K562 (cell line): ENCODE results near the gene P2RY6. TPM values are rescaled to one million over a fixed set of nuclear protein-coding genes. Genes with fewer than 3 reads are reported as not detected.

Experiments
- ARNT ChIP-seq, 2 experiments: fragments of 450-650 bp; IDR thresholded peaks; 2 replicates each; pipeline ENCODE4 v1.6.1; 2016; ENCODE audit warnings: mild to moderate bottlenecking in 1 of 2
- CREB5 ChIP-seq: fragments of 250-450 bp; sonication (Bioruptor Pico); IDR thresholded peaks from 2 replicates; pipeline ENCODE4 v1.5.0; 2020; ENCODE audit warnings: mild to moderate bottlenecking
- NKRF ChIP-seq: fragments of 450-650 bp; IDR thresholded peaks from 2 replicates; pipeline ENCODE4 v1.6.1; 2016; ENCODE audit warnings: borderline replicate concordance
- PBX2 ChIP-seq, 2 experiments: IDR thresholded peaks in 1 of 2; conservative IDR thresholded peaks in 1 of 2; 2 replicates each; pipeline ENCODE4 v1.6.1; 2016; ENCODE audit warnings: low read depth in 2 of 2, mild to moderate bottlenecking in 1 of 2, missing compliant biosample characterization in 1 of 2, missing genetic modification characterization in 1 of 2, moderate library complexity in 1 of 2
- PML ChIP-seq: IDR thresholded peaks from 2 replicates; pipeline ENCODE4 v1.6.1; 2012; ENCODE audit warnings: low read length, inconsistent platforms
- TARDBP ChIP-seq: fragments of 450-650 bp; IDR thresholded peaks from 2 replicates; pipeline ENCODE4 v1.6.1; 2016
- ZFP91 ChIP-seq: sonication (generic); formaldehyde crosslinking; IDR thresholded peaks from 2 replicates; pipeline ENCODE4 v1.8.0; 2022; ENCODE audit warnings: mild to moderate bottlenecking, missing genetic modification reagents
- ZNF212 ChIP-seq: fragments of 450-650 bp; formaldehyde crosslinking; IDR thresholded peaks from 2 replicates; pipeline ENCODE4 v1.4.0; 2020; ENCODE audit warnings: mild to moderate bottlenecking
- ZNF311 ChIP-seq: fragments of 250-450 bp; sonication (Bioruptor Pico); IDR thresholded peaks from 2 replicates; pipeline ENCODE4 v1.4.0; 2020; ENCODE audit warnings: mild to moderate bottlenecking, moderate library complexity
- ZNF316 ChIP-seq: fragments of 450-650 bp; IDR thresholded peaks from 2 replicates; pipeline ENCODE4 v1.6.1; 2016
- ZNF766 ChIP-seq: fragments of 200-800 bp; sonication (Bioruptor generic); conservative IDR thresholded peaks from 2 replicates; pipeline ENCODE4 v1.6.1; 2016; ENCODE audit warnings: missing genetic modification characterization, missing compliant biosample characterization
- polyA plus RNA-seq, 8 experiments: library from polyadenylated mRNA; depleted of rRNA in 4 of 8; stranded (reverse) in 5 of 8; unstranded in 3 of 8; fragments of >200 nt; fragmentation: Nextera tagmentation in 2 of 8; fragmentation: Illumina TruSeq in 1 of 8; extraction: Ambion mirVana in 2 of 8; extraction: Trizol in 1 of 8; gene quantifications; 2 replicates each; pipeline versions ENCODE4 v1.2.1 to v1.2.3, GENCODE V29; 2011 to 2014; ENCODE audit warnings: inconsistent platforms in 1 of 8, missing spikeins in 1 of 8
- total RNA-seq, 7 experiments: library from RNA; depleted of rRNA in 6 of 7; stranded (reverse); fragments of >200 nt in 6 of 7; fragmentation: Illumina TruSeq in 2 of 7; extraction: Trizol in 2 of 7; gene quantifications; 2 replicates each; pipeline versions ENCODE4 v1.2.1 to v1.2.3, GENCODE V29; 2011 to 2021; ENCODE audit warnings: low replicate concordance in 1 of 7
- TF ChIP-seq, protein P1 (sequence below): fragments of 200-400 bp; formaldehyde crosslinking; IDR thresholded peaks from 2 replicates; pipeline ENCODE4 v1.6.1; 2017; ENCODE audit warnings: mild to moderate bottlenecking, low read depth, low read length, moderate library complexity

P2RY6 gene
- total and polyA plus RNA-seq, 9 of the 15 experiments (the other 6 are each of a cell fraction or from before 2014, with no cell fraction given) = not detected

DNA sequence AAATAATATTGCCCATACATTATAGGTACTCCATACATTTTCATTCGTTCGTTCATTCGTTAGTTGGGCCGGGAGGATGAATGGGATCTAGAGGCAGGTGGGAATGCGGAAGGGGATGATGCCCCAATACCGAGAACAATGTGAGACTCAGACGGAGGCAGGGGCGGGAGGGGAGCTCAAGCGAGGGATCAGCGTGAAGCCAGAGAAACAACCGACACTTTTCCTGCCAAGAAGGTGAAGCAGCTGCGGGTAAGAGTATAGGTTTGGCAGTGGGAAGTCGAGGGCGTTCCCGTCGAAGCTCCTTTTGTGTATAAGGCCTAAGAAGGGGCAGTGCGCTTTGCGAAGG lies 34.8 kb downstream of the P2RY6 start (continued):
- TF ChIP-seq ARNT (IDR thresholded peaks at IDR 0.05) (no peak), PML (no peak), NKRF (no peak), PBX2 (CRISPR knock-in tag; IDR thresholded peaks at IDR 0.05; ENCODE audit: low read depth) (no peak), PBX2 (tag; conservative IDR thresholded peaks at IDR 0.05; ENCODE audit: low read depth) (no peak), ZNF766 (CRISPR knock-in tag) (no peak), ZNF316 (0 out of 2 replicates have a peak, but pooled peaks have one; percentile 27), TARDBP (no peak), ZFP91 (CRISPR knock-in tag) (no peak), ZNF212 (CRISPR knock-in tag) (no peak), ZNF311 (CRISPR knock-in tag) (no peak), CREB5 (CRISPR knock-in tag) (no peak)
- TF ChIP-seq, protein P1, sequence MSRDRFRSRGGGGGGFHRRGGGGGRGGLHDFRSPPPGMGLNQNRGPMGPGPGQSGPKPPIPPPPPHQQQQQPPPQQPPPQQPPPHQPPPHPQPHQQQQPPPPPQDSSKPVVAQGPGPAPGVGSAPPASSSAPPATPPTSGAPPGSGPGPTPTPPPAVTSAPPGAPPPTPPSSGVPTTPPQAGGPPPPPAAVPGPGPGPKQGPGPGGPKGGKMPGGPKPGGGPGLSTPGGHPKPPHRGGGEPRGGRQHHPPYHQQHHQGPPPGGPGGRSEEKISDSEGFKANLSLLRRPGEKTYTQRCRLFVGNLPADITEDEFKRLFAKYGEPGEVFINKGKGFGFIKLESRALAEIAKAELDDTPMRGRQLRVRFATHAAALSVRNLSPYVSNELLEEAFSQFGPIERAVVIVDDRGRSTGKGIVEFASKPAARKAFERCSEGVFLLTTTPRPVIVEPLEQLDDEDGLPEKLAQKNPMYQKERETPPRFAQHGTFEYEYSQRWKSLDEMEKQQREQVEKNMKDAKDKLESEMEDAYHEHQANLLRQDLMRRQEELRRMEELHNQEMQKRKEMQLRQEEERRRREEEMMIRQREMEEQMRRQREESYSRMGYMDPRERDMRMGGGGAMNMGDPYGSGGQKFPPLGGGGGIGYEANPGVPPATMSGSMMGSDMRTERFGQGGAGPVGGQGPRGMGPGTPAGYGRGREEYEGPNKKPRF = no peak
